H9 (cell line): Measurements from ENCODE around the gene DAGLB. TPM values are rescaled to one million over a fixed set of nuclear protein-coding genes. Genes with fewer than 3 reads are reported as not detected.
A peak's percentile ranks its signal among the peaks of the same experiment; 100 is the strongest.

Source experiments
- DNase-seq: peaks from one replicate; pipeline ENCODE4 v3.0.0-alpha.2; 2017
- H2AFZ ChIP-seq: one replicate; pipeline ENCODE4 v1.6.1; 2013; ENCODE audit warnings: mild to moderate bottlenecking, low read length, control low read depth, moderate library complexity
- H2AK5ac ChIP-seq: 2 replicates; pipeline ENCODE4 v1.6.1; 2013; ENCODE audit warnings: low read length, control low read depth, mixed read lengths; ENCODE audit not compliant: insufficient read length
- H2BK120ac ChIP-seq: one replicate; pipeline ENCODE4 v1.6.1; 2013; ENCODE audit warnings: low read depth, mild to moderate bottlenecking, low read length, control low read depth, inconsistent platforms; ENCODE audit not compliant: poor library complexity, severe bottlenecking
- H2BK12ac ChIP-seq: 2 replicates; pipeline ENCODE4 v1.6.1; 2013; ENCODE audit warnings: low read length, control low read depth, mixed read lengths, low read depth; ENCODE audit not compliant: insufficient read length
- H2BK15ac ChIP-seq: 2 replicates; pipeline ENCODE4 v1.6.1; 2013; ENCODE audit warnings: low read depth, low read length, control low read depth
- H2BK20ac ChIP-seq: one replicate; pipeline ENCODE4 v1.6.1; 2013; ENCODE audit warnings: low read depth, mild to moderate bottlenecking, low read length, control low read depth, inconsistent platforms; ENCODE audit not compliant: poor library complexity, severe bottlenecking
- H2BK5ac ChIP-seq: 2 replicates; pipeline ENCODE4 v1.6.1; 2013; ENCODE audit warnings: low read length, control low read depth, mixed read lengths; ENCODE audit not compliant: insufficient read length
- H3K14ac ChIP-seq: 2 replicates; pipeline ENCODE4 v1.6.1; 2013; ENCODE audit warnings: low read length, control low read depth; ENCODE audit not compliant: insufficient read depth
- H3K18ac ChIP-seq: 2 replicates; pipeline ENCODE4 v1.6.1; 2013; ENCODE audit warnings: low read depth, mild to moderate bottlenecking, mixed read lengths, low read length, control low read depth; ENCODE audit not compliant: insufficient read length
- H3K23ac ChIP-seq: 2 replicates; pipeline ENCODE4 v1.6.1; 2013; ENCODE audit warnings: low read length, control low read depth, mixed read lengths, low read depth; ENCODE audit not compliant: insufficient read length
- H3K23me2 ChIP-seq: 2 replicates; pipeline ENCODE4 v1.6.1; 2013; ENCODE audit warnings: low read depth, mild to moderate bottlenecking, mixed read lengths, low read length, control low read depth; ENCODE audit not compliant: insufficient read length, poor library complexity, severe bottlenecking
- H3K27ac ChIP-seq: 2 replicates; pipeline ENCODE4 v1.5.1; 2013; ENCODE audit warnings: low read length, control low read depth, mixed read lengths, low read depth; ENCODE audit not compliant: insufficient read length
- H3K27me3 ChIP-seq: 2 replicates; pipeline ENCODE4 v1.6.1; 2013; ENCODE audit warnings: low read length, control low read depth, inconsistent platforms; ENCODE audit not compliant: insufficient read depth
- H3K4ac ChIP-seq: 2 replicates; pipeline ENCODE4 v1.6.1; 2013; ENCODE audit warnings: low read depth, mild to moderate bottlenecking, control low read depth, inconsistent platforms, low read length, moderate library complexity
- H3K4me1 ChIP-seq: 2 replicates; pipeline ENCODE4 v1.6.1; 2013; ENCODE audit warnings: low read length, control low read depth, inconsistent platforms; ENCODE audit not compliant: insufficient read depth
- H3K4me2 ChIP-seq: 2 replicates; pipeline ENCODE4 v1.6.1; 2013; ENCODE audit warnings: low read length, control low read depth, mixed read lengths; ENCODE audit not compliant: insufficient read length, insufficient read depth
- H3K56ac ChIP-seq: 2 replicates; pipeline ENCODE4 v1.6.1; 2013; ENCODE audit warnings: low read depth, mild to moderate bottlenecking, mixed read lengths, low read length, control low read depth; ENCODE audit not compliant: insufficient read length
- H3K79me1 ChIP-seq: 2 replicates; pipeline ENCODE4 v1.6.1; 2013; ENCODE audit warnings: low read depth, mild to moderate bottlenecking, moderate library complexity, low read length, control low read depth, inconsistent platforms; ENCODE audit not compliant: insufficient read depth, poor library complexity, severe bottlenecking
- H3K79me2 ChIP-seq: 2 replicates; pipeline ENCODE4 v1.6.1; 2013; ENCODE audit warnings: low read length, control low read depth, inconsistent platforms; ENCODE audit not compliant: insufficient read depth
- H3K9ac ChIP-seq: 2 replicates; pipeline ENCODE4 v1.6.1; 2013; ENCODE audit warnings: low read length, control low read depth, mixed read lengths; ENCODE audit not compliant: insufficient read length; ENCODE audit errors: extremely low read depth
- H3K9me3 ChIP-seq: one replicate; pipeline ENCODE4 v1.6.1; 2013; ENCODE audit warnings: low read depth, low read length, inconsistent platforms; ENCODE audit not compliant: control insufficient read depth
- H3T11ph ChIP-seq: one replicate; pipeline ENCODE4 v1.6.1; 2013; ENCODE audit warnings: mild to moderate bottlenecking, low read length, control low read depth, inconsistent platforms
- H4K20me1 ChIP-seq: one replicate; pipeline ENCODE4 v1.6.1; 2013; ENCODE audit not compliant: control insufficient read depth, insufficient read length, insufficient read depth
- H4K5ac ChIP-seq: 2 replicates; pipeline ENCODE4 v1.6.1; 2013; ENCODE audit warnings: low read depth, mild to moderate bottlenecking, mixed read lengths, low read length, control low read depth; ENCODE audit not compliant: insufficient read length
- H4K8ac ChIP-seq: replicated peaks from 2 replicates; pipeline ENCODE4 v1.6.1; 2013; ENCODE audit warnings: low read length, control low read depth, mixed read lengths, low read depth; ENCODE audit not compliant: insufficient read length
- H4K91ac ChIP-seq: 2 replicates; pipeline ENCODE4 v1.6.1; 2013; ENCODE audit warnings: low read depth, mild to moderate bottlenecking, moderate library complexity, mixed read lengths, low read length, control low read depth; ENCODE audit not compliant: insufficient read length
- H3K27ac Mint-ChIP-seq, 3 experiments: 2 replicates in 2 of 3; 3 replicates in 1 of 3; pipeline ENCODE4 v1.8.0; 2020 to 2021; ENCODE audit warnings: mixed read lengths in 3 of 3, mild to moderate bottlenecking in 1 of 3, moderate library complexity in 1 of 3
- H3K27me3 Mint-ChIP-seq: 2 replicates; pipeline ENCODE4 v1.8.0; 2021; ENCODE audit warnings: low read depth, mild to moderate bottlenecking, moderate library complexity, mixed read lengths
- H3K36me3 Mint-ChIP-seq, 3 experiments: 2 replicates in 2 of 3; 3 replicates in 1 of 3; pipeline ENCODE4 v1.8.0; 2020 to 2021; ENCODE audit warnings: low read depth in 3 of 3, mixed read lengths in 3 of 3; ENCODE audit not compliant: insufficient read depth in 1 of 3
- H3K4me1 Mint-ChIP-seq, 2 experiments: 2 replicates each; pipeline ENCODE4 v1.8.0; 2020; ENCODE audit warnings: mixed read lengths in 2 of 2
- H3K4me3 Mint-ChIP-seq, 2 experiments: 2 replicates in 1 of 2; 3 replicates in 1 of 2; pipeline ENCODE4 v1.8.0; 2020 to 2021; ENCODE audit warnings: mild to moderate bottlenecking in 2 of 2, mixed read lengths in 2 of 2, moderate library complexity in 1 of 2
- H3K9me3 Mint-ChIP-seq, 2 experiments: 2 replicates in 1 of 2; 3 replicates in 1 of 2; pipeline ENCODE4 v1.8.0; 2020; ENCODE audit warnings: mild to moderate bottlenecking in 2 of 2, mixed read lengths in 2 of 2, moderate library complexity in 1 of 2
- CTCF ChIP-seq: fragments of 200-600 bp; sonication (generic); conservative IDR thresholded peaks from 3 replicates; pipeline ENCODE4 v1.8.0; 2021; ENCODE audit warnings: antibody characterized with exemption, mild to moderate bottlenecking
- WGBS: extraction: QIAGEN DNeasy Blood & Tissue Kit; methylation state at CpG from one replicate; pipeline ENCODE4 v1.1.7; 2013; ENCODE audit warnings: missing lambda C conversion rate, low lambda C conversion rate, mixed read lengths; ENCODE audit not compliant: insufficient read length; ENCODE audit errors: extremely low coverage; 5-methylcytosine and 5-hydroxymethylcytosine counted together
- total RNA-seq: library from RNA; stranded (reverse); gene quantifications from 2 replicates; pipeline ENCODE4 v1.2.1, GENCODE V29; 2021

DAGLB gene
- total RNA-seq, 1 experiment from 2014 or later: 46.4 TPM

- H3K36me3 Mint-ChIP-seq: peaks cover 51 to 89% (median 82%) of the 10 kb centered on the region in 3 experiments
- no CpG with 5 or more reads among the region's 14 CpGs for WGBS
- peak overlapping the region; percentile 29 to 86 (median 64); a peak in 3 of 7 replicates for H3K27ac Mint-ChIP-seq
Measured at GRCh38 chr7:6409091-6409490, 38.7 kb downstream of the DAGLB start.

More at GRCh38 chr7:6409091-6409490, 38.7 kb downstream of the DAGLB start:
- Histone ChIP-seq H3K4me2 (no peak overlapping the region), H3K27me3 (no peaks in the 10 kb centered on the region), H4K20me1 (no peaks in the 10 kb centered on the region), H3K14ac (no peak overlapping the region), H4K5ac (no peak overlapping the region), H2BK20ac (no peak overlapping the region), H3K23me2 (no peaks in the 10 kb centered on the region), H3K9ac (no peak overlapping the region), H3T11ph (no peak overlapping the region), H2BK15ac (no peak overlapping the region), H2AK5ac (no peak overlapping the region), H3K27ac (no peak overlapping the region), H3K18ac (no peak overlapping the region), H3K9me3 (no peaks in the 10 kb centered on the region), H3K79me1 (no peaks in the 10 kb centered on the region), H4K91ac (no peak overlapping the region), H2BK120ac (no peak overlapping the region), H2AFZ (no peak overlapping the region), H3K4me1 (no peaks in the 10 kb centered on the region), H4K8ac (no peak overlapping the region), H3K79me2 (no peaks in the 10 kb centered on the region), H2BK5ac (no peak overlapping the region), H3K56ac (no peak overlapping the region), H2BK12ac (no peak overlapping the region), H3K4ac (no peak overlapping the region), H3K23ac (no peak overlapping the region)
- no peak overlapping the region for H3K4me3 Mint-ChIP-seq
- peaks cover 0 to 4% of the 10 kb centered on the region in 2 experiments; a peak in 1 of 4 replicates for H3K4me1 Mint-ChIP-seq
- H3K9me3 Mint-ChIP-seq: no peaks in the 10 kb centered on the region
- H3K27me3 Mint-ChIP-seq: peaks cover 2% of the 10 kb centered on the region; the same call in 1 of the 2 replicates
- no peak for TF ChIP-seq CTCF
- no peak for DNase-seq
